WTC11 (cell line): Measurements from ENCODE around the gene NQO2. TPM values are rescaled to one million over a fixed set of nuclear protein-coding genes. Genes with fewer than 3 reads are reported as not detected.

Source experiments
- ATAC-seq: fragments of 200-7000 bp; cut with Tn5 transposase; 2 replicates; pipeline ENCODE4 v1.10.0; 2021; ENCODE audit warnings: mild to moderate bottlenecking, moderate library complexity
- CTCF ChIA-PET: fragments of 300-600 bp; sonication (Branson Sonifier 250); formaldehyde crosslinking; loops from one replicate; lab custom pipeline; 2021; ENCODE audit warnings: antibody characterized with exemption; lab: Charles Lee
- POLR2A ChIA-PET: fragments of 350-600 bp; sonication (Branson Sonifier 250); formaldehyde crosslinking; loops from one replicate; lab custom pipeline; 2021; ENCODE audit warnings: antibody characterized with exemption; lab: Charles Lee
- DNase-seq: peaks from one replicate; pipeline ENCODE4 v3.0.0; 2021; ENCODE audit warnings: low spot score
- H3K27ac Mint-ChIP-seq: 2 replicates; pipeline ENCODE4 v1.8.0; 2021; ENCODE audit warnings: mixed read lengths
- H3K27me3 Mint-ChIP-seq: 2 replicates; pipeline ENCODE4 v1.8.0; 2021; ENCODE audit warnings: low read depth, mild to moderate bottlenecking, moderate library complexity, mixed read lengths
- H3K36me3 Mint-ChIP-seq: 2 replicates; pipeline ENCODE4 v1.8.0; 2021; ENCODE audit warnings: mixed read lengths
- H3K4me1 Mint-ChIP-seq: 2 replicates; pipeline ENCODE4 v1.8.0; 2022; ENCODE audit warnings: mixed read lengths
- H3K4me3 Mint-ChIP-seq: 2 replicates; pipeline ENCODE4 v1.8.0; 2021; ENCODE audit warnings: mild to moderate bottlenecking, moderate library complexity, mixed read lengths
- H3K9me3 Mint-ChIP-seq: 2 replicates; pipeline ENCODE4 v1.8.0; 2021; ENCODE audit warnings: mixed read lengths
- CDX4 ChIP-seq: fragments of 250-450 bp; sonication (Bioruptor Pico); IDR thresholded peaks from 2 replicates; pipeline ENCODE4 v1.9.0; 2021; ENCODE audit warnings: moderate library complexity, mild to moderate bottlenecking, inconsistent platforms, borderline replicate concordance
- E2F4 ChIP-seq: sonication (generic); formaldehyde crosslinking; IDR thresholded peaks from 2 replicates; pipeline ENCODE4 v1.8.1; 2022; ENCODE audit warnings: low read depth, mild to moderate bottlenecking, moderate library complexity, missing genetic modification reagents, borderline replicate concordance
- FOXP1 ChIP-seq: sonication (generic); formaldehyde crosslinking; IDR thresholded peaks from 2 replicates; pipeline ENCODE4 v1.8.0; 2022; ENCODE audit warnings: missing genetic modification reagents, mild to moderate bottlenecking, moderate library complexity, borderline replicate concordance
- GABPB1 ChIP-seq: sonication (generic); formaldehyde crosslinking; IDR thresholded peaks from 2 replicates; pipeline ENCODE4 v1.8.1; 2023; ENCODE audit warnings: mild to moderate bottlenecking, missing genetic modification reagents
- GTF2I ChIP-seq: fragments of 250-450 bp; sonication (Bioruptor Pico); conservative IDR thresholded peaks from 2 replicates; pipeline ENCODE4 v1.4.0; 2021; ENCODE audit warnings: mild to moderate bottlenecking
- KAT7 ChIP-seq: sonication (generic); formaldehyde crosslinking; IDR thresholded peaks from 2 replicates; pipeline ENCODE4 v1.8.1; 2023; ENCODE audit warnings: missing genetic modification reagents, mild to moderate bottlenecking, borderline replicate concordance
- RORB ChIP-seq: fragments of 250-450 bp; sonication (Bioruptor Pico); IDR thresholded peaks from 2 replicates; pipeline ENCODE4 v1.9.0; 2021; ENCODE audit warnings: mild to moderate bottlenecking
- SMAD3 ChIP-seq: sonication (generic); formaldehyde crosslinking; IDR thresholded peaks from 2 replicates; pipeline ENCODE4 v1.8.0; 2022; ENCODE audit warnings: missing genetic modification reagents, mild to moderate bottlenecking, borderline replicate concordance
- STAT6 ChIP-seq: sonication (generic); formaldehyde crosslinking; conservative IDR thresholded peaks from 2 replicates; pipeline ENCODE4 v1.8.1; 2023; ENCODE audit warnings: mild to moderate bottlenecking, low read depth, missing genetic modification reagents, moderate library complexity
- USF1 ChIP-seq: sonication (generic); formaldehyde crosslinking; IDR thresholded peaks from 2 replicates; pipeline ENCODE4 v1.8.0; 2022; ENCODE audit warnings: mild to moderate bottlenecking, missing genetic modification reagents
- ZNF416 ChIP-seq: fragments of 250-450 bp; sonication (Bioruptor Pico); IDR thresholded peaks from 2 replicates; pipeline ENCODE4 v1.9.0; 2021; ENCODE audit warnings: mild to moderate bottlenecking, inconsistent platforms
- ZNF423 ChIP-seq: fragments of 250-450 bp; sonication (Bioruptor Pico); IDR thresholded peaks from 2 replicates; pipeline ENCODE4 v2.1.2; 2022; ENCODE audit warnings: mild to moderate bottlenecking, moderate library complexity
- ZSCAN18 ChIP-seq: fragments of 250-450 bp; sonication (Bioruptor Pico); IDR thresholded peaks from 2 replicates; pipeline ENCODE4 v2.1.2; 2022; ENCODE audit warnings: mild to moderate bottlenecking, moderate library complexity
- total RNA-seq: library from RNA; stranded (reverse); gene quantifications from 3 replicates; pipeline ENCODE4 v1.2.3, GENCODE V29; 2021
- TF ChIP-seq, protein P1 (sequence below): fragments of 250-450 bp; sonication (Bioruptor Pico); IDR thresholded peaks from 2 replicates; pipeline ENCODE4 v1.9.0; 2021; ENCODE audit warnings: mild to moderate bottlenecking, borderline replicate concordance

NQO2 gene
- total RNA-seq, 1 experiment from 2014 or later: 119 TPM

DNA sequence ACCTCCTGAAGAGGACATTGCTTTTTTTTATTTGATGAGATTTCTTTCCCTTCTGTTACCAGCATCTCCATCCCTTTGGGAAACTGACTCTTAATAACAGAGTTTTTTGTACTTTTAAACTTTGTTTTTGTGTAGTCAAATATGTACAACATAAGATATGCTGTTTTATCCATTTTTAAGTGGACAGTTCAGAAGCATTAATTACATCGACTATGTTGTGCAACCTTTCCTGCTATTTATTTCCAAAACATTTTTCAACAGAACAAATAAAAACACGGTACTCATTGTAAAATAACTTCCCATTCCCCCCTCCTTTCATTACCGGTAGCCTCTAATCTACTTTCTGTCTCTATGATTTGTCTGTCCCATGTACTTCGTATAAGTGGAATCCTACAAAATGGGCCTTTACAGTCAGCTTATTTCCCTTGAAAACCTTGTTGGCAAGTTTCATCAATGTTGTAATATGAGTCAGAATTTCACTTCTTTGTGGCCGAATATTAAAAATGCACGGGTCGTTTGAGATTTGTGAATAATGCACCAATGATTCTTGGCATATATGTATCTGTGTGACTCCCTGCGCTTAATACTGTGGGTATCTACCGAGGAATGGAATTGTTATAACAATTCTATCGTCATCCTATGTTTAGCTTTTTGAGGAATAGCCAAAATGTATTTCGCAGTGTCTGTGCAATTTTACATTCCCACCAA is 57.5 kb downstream of the NQO2 start:
- no peak overlapping the region for H3K4me3 Mint-ChIP-seq
- H3K9me3 Mint-ChIP-seq: peaks cover 8% of the 10 kb centered on the region
- ChIA-PET CTCF (interaction anchor here (0.9 to 1.6 kb wide), 3 partner anchors 55 to 105 kb away, joined by 3 to 10 read pairs (median 6); no protein-coding TSS in a partner anchor), POLR2A (no interaction called here)
- DNase-seq (no peak), ATAC-seq (no peak)
- H3K27me3 Mint-ChIP-seq: peaks cover 11% of the 10 kb centered on the region
- peaks cover 29% of the 10 kb centered on the region for H3K4me1 Mint-ChIP-seq
- H3K27ac Mint-ChIP-seq: no peak overlapping the region
- H3K36me3 Mint-ChIP-seq: peaks cover 3% of the 10 kb centered on the region; the same call in 1 of the 2 replicates
- no peak for TF ChIP-seq E2F4 (CRISPR knock-in tag)

- DNase-seq (no peak), ATAC-seq (no peak)
- Mint-ChIP-seq H3K36me3 (peaks cover 3% of the 10 kb centered on the region; the same call in 1 of the 2 replicates), H3K4me1 (peaks cover 18% of the 10 kb centered on the region), H3K9me3 (peaks cover 8% of the 10 kb centered on the region), H3K4me3 (no peak overlapping the region), H3K27ac (no peak overlapping the region), H3K27me3 (peaks cover 5% of the 10 kb centered on the region; the same call in 1 of the 2 replicates)
- POLR2A ChIA-PET: no interaction called here
- no peak for TF ChIP-seq KAT7
- no peak for TF ChIP-seq CDX4 (CRISPR knock-in tag)
- TF ChIP-seq USF1 (CRISPR knock-in tag): no peak
- TF ChIP-seq ZNF423 (CRISPR knock-in tag): no peak
- TF ChIP-seq SMAD3 (CRISPR knock-in tag): no peak
- no peak for TF ChIP-seq FOXP1 (CRISPR knock-in tag)
- no peak for TF ChIP-seq GABPB1 (CRISPR knock-in tag)
- TF ChIP-seq RORB (CRISPR knock-in tag): no peak
- TF ChIP-seq, protein P1, sequence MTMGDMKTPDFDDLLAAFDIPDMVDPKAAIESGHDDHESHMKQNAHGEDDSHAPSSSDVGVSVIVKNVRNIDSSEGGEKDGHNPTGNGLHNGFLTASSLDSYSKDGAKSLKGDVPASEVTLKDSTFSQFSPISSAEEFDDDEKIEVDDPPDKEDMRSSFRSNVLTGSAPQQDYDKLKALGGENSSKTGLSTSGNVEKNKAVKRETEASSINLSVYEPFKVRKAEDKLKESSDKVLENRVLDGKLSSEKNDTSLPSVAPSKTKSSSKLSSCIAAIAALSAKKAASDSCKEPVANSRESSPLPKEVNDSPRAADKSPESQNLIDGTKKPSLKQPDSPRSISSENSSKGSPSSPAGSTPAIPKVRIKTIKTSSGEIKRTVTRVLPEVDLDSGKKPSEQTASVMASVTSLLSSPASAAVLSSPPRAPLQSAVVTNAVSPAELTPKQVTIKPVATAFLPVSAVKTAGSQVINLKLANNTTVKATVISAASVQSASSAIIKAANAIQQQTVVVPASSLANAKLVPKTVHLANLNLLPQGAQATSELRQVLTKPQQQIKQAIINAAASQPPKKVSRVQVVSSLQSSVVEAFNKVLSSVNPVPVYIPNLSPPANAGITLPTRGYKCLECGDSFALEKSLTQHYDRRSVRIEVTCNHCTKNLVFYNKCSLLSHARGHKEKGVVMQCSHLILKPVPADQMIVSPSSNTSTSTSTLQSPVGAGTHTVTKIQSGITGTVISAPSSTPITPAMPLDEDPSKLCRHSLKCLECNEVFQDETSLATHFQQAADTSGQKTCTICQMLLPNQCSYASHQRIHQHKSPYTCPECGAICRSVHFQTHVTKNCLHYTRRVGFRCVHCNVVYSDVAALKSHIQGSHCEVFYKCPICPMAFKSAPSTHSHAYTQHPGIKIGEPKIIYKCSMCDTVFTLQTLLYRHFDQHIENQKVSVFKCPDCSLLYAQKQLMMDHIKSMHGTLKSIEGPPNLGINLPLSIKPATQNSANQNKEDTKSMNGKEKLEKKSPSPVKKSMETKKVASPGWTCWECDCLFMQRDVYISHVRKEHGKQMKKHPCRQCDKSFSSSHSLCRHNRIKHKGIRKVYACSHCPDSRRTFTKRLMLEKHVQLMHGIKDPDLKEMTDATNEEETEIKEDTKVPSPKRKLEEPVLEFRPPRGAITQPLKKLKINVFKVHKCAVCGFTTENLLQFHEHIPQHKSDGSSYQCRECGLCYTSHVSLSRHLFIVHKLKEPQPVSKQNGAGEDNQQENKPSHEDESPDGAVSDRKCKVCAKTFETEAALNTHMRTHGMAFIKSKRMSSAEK (CRISPR knock-in tag): no peak
- TF ChIP-seq ZNF416 (CRISPR knock-in tag): no peak
- TF ChIP-seq STAT6 (CRISPR knock-in tag): no peak
- no peak for TF ChIP-seq ZSCAN18
- no peak for TF ChIP-seq GTF2I (CRISPR knock-in tag)
- CTCF ChIA-PET: interaction anchor here (0.6 kb wide), 1 partner anchor 145 kb away, joined by 6 read pairs; no protein-coding TSS in a partner anchor
These were observed 59.3 kb downstream of the NQO2 start for GRCh38 chr6:3058957-3059356.
